Endometrial microvascular endothelial cells (primary cell): ENCODE data around the gene PLCXD1. TPM values are rescaled to one million over a fixed set of nuclear protein-coding genes. Genes with fewer than 3 reads are reported as not detected.
"Not testable (repeated sequence)": the region's sequence is repeated elsewhere in the genome, so short reads cannot be mapped to it uniquely, and the experiment has no call there.

ENCODE experiments used
- in situ Hi-C: cut with HindIII; loops from 2 replicates; pipeline ENCODE4 v1.10.0; 2017; ENCODE audit warnings: low sequenced_read_pairs, low pct_unique_long_range_greater_than_20kb; ENCODE audit errors: inconsistent ontology term
- total RNA-seq: library from RNA; depleted of rRNA; stranded (reverse); fragments of >200 nt; gene quantifications from one replicate; pipeline ENCODE4 v1.2.3, GENCODE V29; 2015; ENCODE audit errors: inconsistent ontology term

PLCXD1 gene
- total RNA-seq, 1 donor from 2014 or later: 12.2 TPM

GRCh38 chrX:285076-285677 is 4.0 kb downstream of the PLCXD1 start:
- in situ Hi-C loops: no loop called here

DNA sequence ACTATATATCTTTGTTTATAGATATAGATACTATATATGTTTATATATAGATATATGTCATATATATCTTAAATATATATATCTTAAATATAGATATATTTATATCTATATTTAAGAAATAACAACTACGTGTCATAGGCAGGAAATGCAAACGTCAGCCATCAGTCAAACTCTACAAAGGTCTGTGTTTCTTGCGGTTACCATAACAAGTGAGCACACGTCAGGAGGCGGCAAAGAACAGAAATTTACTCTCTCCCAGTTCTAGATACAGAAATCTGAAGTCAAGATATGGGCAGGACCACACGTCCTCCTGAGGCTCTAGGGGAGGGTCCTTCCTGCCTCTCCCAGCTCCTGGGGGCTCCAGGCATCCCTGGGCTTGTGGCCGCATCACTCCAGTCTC is 6.5 kb downstream of the PLCXD1 start:
- in situ Hi-C loops: no loop called here

DNA sequence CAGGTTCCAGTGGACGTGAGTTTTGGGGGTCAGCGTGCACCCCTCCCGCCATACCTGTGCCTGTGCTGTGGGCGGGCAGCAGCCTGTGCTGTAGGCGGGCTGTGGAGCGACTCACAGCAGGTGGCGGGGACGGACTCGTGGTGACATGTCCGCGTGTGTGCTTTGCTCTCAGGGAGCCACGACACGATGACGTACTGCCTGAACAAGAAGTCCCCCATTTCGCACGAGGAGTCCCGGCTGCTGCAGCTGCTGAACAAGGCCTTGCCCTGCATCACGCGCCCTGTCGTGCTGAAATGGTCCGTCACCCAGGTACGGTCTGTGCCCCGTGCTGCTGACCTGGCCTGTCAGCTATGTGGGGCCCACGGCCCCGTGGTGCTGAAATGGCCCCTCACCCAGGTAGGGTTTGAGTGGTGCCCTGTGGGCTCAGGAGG is 7.4 kb downstream of the PLCXD1 start:
- in situ Hi-C loops: no loop called here

DNA sequence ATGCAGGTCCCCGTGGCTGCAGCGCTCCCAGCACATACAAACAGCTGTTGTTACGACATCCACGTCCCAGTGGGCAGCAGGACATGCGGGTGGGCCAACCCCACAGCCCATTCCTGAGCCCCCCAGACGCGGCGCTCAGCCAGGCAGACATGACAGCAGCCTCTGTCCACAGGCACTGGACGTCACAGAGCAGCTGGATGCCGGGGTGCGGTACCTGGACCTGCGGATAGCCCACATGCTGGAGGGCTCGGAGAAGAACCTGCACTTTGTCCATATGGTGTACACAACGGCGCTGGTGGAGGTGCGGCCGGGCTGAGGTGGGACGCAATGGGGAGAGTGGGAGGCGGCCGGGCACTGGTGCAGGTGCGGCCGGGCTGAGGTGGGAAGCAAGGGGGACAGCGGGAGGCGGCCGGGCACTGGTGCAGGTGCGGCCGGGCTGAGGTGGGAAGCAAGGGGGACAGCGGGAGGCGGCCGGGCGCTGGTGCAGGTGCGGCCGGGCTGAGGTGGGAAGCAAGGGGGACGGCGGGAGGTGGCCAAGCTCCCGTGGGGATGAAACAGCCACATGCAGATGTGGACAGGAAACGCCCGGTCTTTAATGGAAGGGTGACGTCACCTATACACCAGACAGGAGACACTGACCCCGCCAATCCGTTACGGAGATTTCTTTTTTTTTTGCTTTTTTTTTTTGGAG is 9.4 kb downstream of the PLCXD1 start:
- in situ Hi-C loops: no loop called here

DNA sequence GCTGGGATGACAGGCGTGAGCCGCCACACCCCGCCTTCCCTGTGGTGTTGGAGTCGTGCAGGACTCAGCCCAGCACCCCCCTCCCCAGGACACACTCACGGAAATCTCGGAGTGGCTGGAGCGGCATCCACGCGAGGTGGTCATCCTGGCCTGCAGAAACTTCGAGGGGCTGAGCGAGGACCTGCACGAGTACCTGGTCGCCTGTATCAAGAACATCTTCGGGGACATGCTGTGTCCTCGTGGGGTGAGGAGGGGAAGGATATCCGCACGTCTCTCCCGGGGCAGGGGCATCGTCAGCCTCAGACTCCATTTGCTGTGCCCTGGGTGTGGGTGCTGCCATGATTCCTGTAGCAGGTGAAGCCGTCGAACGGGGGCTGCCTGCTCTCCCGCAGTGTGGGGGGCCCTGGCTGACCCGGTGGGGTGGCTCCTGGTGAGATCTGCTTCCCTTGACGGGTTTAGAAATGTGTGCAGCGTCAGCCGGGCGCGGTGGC is 10.3 kb downstream of the PLCXD1 start:
- in situ Hi-C loops: no loop called here

DNA sequence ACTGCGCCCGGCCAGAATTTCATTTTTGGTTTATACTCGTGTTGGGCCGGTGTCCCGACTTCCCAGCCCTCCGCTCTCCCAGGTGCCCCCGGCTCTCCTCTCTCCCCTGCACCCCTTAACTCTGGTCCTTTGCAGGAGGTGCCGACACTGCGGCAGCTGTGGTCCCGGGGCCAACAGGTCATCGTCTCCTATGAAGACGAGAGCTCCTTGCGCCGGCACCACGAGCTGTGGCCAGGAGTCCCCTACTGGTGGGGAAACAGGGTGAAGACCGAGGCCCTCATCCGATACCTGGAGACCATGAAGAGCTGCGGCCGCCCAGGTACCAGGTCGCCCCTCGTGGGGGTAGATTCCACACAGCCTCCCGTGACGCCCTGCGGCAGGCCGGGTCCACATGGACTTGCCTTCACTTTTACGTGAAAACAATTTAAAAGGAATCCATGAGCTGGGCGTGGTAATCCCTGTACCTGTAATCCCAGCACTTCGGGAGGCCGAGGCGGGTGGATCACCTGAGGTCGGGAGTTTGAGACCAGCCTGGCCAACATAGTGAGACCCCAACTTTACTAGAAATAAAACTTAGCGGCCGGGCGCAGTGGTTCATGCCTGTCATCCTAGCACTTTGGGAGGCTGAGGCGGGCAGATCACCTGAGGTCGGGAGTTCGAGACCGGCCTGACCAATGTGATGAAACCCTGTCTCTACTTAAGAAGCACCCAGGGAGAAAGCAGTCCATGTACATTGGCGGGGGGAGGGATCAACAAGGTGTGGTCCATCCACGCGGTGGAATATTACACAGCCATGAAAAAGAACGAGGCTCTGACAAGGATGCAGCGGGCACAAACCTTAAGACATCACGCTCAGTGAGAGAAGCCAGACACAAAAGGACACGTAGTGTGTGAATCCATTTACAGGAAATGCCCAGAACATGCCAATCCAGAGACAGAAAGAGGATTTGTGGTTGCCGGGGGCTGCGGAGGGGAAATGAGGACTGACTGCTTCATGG is 12.0 kb downstream of the PLCXD1 start:
- in situ Hi-C loops: no loop called here

DNA sequence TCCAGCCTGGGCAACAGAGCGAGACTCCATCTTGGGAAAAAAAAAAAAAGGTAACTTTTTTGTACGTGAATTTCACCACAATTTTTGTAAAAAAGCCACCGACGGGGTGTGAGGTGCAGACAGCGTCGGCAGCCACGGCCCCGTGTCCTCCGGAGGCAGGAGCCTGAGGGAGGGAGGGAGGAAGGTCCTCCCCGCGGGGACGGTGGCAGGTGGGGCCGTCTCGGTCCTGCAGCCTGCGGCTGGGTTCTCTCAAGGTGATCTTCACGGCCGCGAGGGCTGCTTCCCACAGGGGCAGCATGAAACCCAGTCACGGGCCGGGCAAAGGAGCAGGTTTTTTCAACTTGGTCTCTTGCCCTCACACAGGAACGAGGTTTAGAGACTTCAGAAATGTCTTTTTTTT is 14.0 kb downstream of the PLCXD1 start:
- in situ Hi-C loops: no loop called here

DNA sequence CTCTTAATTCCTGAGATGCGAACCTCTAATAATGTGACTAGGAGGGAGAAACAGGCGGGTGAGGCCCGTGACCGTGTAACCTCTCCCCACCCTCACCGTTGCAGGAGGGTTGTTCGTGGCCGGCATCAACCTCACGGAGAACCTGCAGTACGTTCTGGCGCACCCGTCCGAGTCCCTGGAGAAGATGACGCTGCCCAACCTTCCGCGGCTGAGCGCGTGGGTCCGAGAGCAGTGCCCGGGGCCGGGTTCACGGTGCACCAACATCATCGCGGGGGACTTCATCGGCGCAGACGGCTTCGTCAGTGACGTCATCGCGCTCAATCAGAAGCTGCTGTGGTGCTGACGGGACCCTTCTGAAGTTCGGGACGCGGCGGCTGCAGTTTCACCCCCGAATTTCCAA is 17.8 kb downstream of the PLCXD1 start:
- in situ Hi-C loops: no loop called here

- in situ Hi-C loops: no loop called here
Observed at GRCh38 chrX:300334-300733, 19.2 kb downstream of the PLCXD1 start.

DNA sequence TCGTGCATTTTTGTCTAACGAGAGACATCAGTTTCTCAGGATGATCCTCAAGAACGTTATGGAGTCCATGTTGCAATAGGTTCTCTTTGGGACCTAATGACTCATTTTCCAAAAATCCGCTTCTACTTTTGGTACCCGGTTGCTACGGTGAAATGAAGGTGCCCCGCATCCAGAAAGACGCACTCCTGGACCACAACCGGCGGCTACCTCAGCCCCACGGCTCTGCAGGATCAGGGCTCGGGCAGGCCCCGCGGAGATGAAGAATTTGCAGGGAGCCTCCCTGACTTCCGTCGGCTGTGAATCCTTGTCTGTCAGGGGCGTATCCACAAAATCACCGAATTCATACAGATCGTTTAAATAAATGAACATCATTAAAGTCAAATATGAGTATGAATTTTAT is 21.8 kb downstream of the PLCXD1 start:
- in situ Hi-C loops: no loop called here

GRCh38 chrX:305781-306613 is 24.8 kb downstream of the PLCXD1 start:
- in situ Hi-C loops: not testable (repeated sequence)

DNA sequence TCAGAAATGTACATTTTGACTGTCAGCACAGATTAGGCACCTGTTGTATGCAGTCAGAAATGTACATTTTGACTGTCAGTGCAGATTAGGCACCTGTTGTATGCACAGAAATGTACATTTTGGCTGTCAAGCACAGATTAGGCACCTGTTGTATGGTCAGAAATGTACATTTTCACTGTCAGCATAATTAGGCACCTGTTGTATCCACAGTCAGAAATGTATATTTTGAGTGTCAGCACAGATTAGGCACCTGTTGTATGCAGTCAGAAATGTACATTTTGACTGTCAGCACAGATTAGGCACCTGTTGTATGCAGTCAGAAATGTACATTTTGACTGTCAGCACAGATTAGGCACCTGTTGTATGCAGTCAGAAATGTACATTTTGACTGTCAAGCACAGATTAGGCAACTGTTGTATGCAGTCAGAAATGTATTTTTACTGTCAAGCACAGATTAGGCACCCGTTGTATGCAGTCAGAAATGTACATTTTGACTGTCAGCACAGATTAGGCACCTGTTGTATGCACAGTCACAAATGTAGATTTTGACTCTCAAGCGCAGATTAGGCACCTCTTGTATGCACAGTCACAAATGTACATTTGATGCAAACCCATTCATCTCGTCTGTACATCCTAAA is 25.6 kb downstream of the PLCXD1 start:
- in situ Hi-C loops: not testable (repeated sequence)

GRCh38 chrX:307261-308111 is 26.3 kb downstream of the PLCXD1 start:
- in situ Hi-C loops: no loop called here

- in situ Hi-C loops: no loop called here
Observed at GRCh38 chrX:308821-309520, 27.8 kb downstream of the PLCXD1 start.

DNA sequence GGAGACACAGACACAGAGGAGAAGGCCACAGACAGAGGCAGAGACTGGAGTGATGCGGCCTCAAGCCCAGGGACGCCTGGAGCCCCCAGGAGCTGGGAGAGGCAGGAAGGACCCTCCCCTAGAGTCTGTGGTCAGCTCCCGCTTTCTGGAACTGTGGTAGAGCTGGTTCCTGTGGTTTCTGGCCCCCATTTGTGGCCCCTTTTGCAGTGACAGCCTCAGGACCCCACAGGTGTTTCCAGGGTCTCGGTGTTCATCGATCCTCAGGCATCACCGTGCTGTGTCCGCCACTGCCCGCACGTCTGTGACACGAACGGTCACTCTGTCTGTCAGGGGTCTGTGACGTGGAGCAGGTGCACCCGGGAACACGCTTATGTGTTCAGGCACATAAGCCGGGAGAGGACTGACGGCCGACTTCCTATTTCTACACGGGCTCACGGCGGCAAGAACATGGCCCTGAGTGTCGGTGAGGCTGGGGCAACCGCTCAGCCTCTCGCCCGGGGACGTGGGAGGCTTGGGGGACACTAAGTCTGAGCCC is 29.5 kb downstream of the PLCXD1 start:
- in situ Hi-C loops: no loop called here
